Stimulated activated naive CD4-positive, alpha-beta T cell (primary cell): ENCODE measurements around the gene TCAIM.
A peak's percentile ranks its signal among the peaks of the same experiment; 100 is the strongest.

Source experiments
- DNase-seq, 6 experiments: peaks; one replicate each; lab custom pipeline; 2025; lab: John Stamatoyannopoulos, UW

The TCAIM gene

GRCh38 chr3:44338010-44338827 is at the start of gene TCAIM:
Gene TCAIM, plus strand, starts transcription at chr3:44338766. Its CDS starts 16,017 bp downstream, at chr3:44354783.
- peak; percentile 98 to 100 (median 99) for DNase-seq

DNA sequence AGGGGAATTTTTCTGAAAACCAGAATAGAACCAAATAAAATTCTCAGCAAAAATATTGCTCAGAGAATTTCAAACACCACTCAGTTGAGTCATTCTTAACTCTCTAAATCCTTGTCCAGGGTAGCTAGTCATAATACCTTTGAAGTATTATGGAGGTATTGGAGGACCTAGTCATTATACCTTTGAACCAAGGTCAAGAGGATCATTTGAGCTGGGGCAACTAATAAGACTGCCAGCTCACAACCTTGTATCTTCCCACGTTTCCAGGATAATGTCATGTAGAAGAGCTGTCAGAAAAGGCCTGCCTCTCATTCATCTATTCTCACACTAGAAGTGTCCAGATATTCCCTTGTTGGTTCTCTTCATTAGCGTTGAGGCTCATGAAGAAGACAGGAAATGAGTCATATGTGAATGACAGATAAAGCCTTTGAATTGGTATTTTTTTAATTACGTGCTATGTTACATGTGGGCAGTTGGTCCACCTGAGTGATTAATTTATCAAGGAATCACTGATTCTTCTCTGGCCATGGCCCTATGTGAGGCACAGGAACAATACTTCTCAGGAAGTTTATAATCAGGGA is 48.6 kb upstream of the TCAIM start:
- DNase-seq: no peak

GRCh38 chr3:44292276-44292675 is 46.3 kb upstream of the TCAIM start:
- no peak for DNase-seq

GRCh38 chr3:44292947-44293346 is 45.6 kb upstream of the TCAIM start:
- DNase-seq: no peak

- DNase-seq: no peak
Measured at GRCh38 chr3:44297255-44297654, 41.3 kb upstream of the TCAIM start.

DNA sequence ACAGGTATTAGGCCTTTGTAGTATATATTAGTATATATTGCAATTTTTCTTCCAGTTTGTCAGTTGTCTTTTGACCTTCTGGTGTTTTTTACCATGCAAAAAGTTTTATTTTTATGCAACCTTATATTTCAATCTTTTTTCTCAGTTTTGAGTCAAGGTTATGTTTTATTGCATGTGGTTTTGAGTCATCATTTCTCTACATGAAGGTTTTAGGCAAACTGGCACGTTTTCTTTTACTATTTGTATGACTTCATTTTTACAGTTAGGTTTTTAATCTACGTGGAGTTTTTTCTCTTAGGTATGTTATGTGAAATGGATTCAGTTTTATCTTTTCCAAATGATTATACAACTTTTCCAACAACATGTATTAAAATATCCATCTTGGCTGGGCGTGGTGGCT is 36.8 kb upstream of the TCAIM start:
- no peak for DNase-seq

DNA sequence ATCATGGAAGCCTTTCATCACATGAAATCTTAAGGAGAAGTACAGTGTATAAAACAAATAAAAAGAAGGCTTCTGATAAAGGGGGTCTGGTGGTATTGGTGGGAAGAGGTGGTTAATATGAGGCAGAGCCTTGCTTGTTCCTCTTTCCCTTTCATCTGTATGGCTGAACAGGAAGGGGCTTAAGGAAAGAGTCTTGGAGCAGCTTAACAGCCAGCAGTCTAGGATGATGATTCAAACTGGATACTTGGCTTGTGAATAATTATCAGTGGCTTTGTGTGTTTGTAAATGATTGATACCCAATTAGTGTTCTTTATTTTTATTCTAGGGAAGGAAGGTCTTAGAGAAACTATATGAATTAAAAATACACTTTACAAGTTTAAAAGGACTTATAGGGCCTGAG is 29.1 kb upstream of the TCAIM start:
- DNase-seq: no peak

DNA sequence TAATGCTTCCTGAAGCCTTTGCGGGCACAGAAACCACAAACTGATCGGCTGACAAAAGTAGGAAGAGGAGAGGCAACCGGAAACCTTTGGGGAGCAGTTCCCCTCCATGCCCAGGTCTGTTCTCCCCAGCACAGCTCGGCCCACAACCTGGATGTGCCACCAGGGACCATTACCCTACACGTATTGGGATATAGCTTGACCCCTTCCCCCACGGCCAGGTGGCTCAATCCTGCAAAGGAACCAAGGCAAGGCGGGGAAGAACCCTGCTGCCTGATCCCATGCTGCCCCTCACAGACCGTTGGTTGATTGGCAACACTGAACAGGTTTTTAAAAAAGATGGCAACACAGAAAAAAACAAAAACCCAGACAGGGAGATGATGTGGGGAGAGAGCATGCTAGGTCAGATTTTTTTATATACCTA is 19.7 kb upstream of the TCAIM start:
- DNase-seq: no peak

GRCh38 chr3:44321335-44321734 is 17.2 kb upstream of the TCAIM start:
- no peak for DNase-seq

DNA sequence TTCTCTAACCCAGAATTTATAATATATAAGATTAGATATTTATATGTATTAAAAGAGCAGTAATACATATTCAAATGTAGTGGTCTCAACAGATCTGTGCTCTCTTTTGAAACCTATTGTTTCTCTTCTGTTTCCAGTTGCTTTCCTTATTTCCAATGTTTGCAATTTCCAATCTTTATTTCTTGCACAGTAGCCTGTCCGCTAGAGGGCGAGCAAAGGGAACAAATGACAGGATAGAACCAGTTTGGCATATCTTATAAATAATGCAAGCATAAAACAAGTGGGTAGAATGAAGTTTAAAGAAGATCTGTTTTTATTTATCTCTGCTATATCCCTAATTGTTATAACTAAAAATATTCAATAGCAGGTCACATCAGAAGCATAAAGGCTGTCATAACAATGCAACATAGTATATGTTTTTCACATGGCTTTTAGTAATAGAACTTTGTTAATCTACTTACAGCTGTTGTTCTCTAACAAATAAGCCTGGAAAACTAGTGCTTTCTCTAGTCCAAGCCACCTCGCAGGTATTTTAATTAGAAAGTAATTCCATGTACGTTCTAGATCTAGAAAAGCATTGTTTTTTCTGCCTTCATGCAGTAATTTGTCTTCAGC is 15.1 kb upstream of the TCAIM start:
- DNase-seq: peak; percentile 6 to 49 (median 24)

- DNase-seq: no peak
Measured at GRCh38 chr3:44324584-44324983, 14.0 kb upstream of the TCAIM start.

DNA sequence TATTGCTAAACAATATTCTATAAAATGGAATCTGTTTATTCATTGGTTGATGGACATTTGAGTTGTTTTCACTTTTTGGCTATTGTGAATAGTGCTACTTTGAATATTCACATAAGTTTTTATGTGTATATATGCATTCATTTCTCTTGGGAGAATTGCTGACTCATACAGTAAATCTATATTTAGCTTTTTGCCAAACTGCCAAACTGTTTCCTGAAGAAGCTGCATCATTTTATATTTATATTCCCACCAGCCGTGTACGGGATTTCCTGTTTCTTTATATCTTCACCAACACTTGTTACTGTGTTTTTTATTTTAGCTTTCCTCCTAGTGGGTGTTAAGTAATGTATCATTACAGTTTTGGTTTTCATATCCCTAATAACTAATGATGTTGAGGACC is 12.5 kb upstream of the TCAIM start:
- DNase-seq: no peak

DNA sequence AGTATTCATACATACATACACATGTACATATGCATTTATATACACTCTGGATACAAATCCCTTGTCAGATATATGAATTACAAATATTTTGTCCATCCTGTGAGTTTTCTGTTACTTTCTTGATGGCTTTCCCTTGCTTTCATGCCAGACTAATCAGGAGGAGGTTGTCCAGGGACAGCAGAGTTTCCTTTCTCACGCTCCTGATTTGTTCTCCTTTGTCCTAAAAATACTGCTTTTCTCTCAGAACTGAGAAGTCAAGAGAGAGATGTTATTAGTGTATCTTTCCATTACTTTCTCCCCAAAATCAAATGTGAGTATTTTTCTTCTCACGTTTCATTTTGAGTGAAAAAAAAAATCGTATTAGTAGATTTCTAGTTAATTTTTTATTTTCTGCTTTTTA is 12.1 kb upstream of the TCAIM start:
- no peak for DNase-seq

DNA sequence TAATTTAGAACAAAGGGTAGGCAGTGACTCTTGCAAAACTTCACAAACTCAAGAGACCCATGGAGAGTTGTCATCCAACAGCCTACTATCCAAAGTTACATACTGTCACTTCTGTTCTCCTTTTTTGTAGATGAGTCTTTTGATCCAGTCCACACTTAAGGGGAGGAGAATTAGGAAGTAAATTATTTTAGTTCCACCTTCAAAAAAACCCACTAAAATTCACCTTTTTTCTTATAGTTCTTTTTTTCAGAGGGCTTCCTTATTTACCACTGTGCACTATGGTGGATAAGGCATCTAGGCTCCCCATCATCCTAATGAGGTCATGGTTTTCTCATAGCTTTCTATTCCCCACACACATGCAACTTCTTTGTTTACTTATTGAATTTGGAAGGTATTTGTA is 8.6 kb upstream of the TCAIM start:
- no peak for DNase-seq

GRCh38 chr3:44330444-44330843 is 8.1 kb upstream of the TCAIM start:
- DNase-seq: no peak

GRCh38 chr3:44334326-44334725 is 4.2 kb upstream of the TCAIM start:
- no peak for DNase-seq

- no peak for DNase-seq
Measured at GRCh38 chr3:44337248-44337785, 1.2 kb upstream of the TCAIM start.

DNA sequence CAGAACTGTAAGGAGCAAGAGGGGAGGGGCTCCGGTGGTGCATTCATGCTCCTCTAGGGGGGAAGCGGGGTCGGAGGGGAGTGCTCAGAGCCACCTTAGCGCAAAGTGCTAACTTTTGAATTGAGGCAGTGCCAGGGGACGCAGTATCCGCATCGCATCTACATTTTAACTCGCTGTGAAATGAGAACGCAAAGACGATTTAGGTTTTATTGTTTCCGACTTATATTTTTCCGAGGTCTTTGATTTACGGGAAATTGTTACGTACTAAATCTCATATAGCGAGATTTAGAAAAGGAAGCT is 212 bp downstream of the TCAIM start:
- DNase-seq: no peak

- DNase-seq: no peak
Measured at GRCh38 chr3:44339181-44340057, 853 bp downstream of the TCAIM start.

DNA sequence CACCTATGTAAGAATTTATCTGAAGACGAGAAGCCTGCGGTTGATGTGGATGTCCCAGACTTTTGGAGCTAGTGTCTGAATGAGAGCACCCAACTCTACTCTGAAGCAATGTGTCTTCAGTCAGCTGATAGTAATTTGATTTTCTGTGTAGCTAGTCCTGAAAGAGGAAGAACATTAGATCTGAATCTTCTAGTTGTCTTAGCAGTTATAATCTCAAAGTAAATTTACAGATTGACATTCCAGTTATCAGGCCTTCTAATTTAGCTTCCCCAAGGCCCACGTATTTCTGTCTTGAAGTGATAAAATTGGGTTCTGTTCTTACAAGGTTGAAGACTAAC is 1.5 kb downstream of the TCAIM start:
- no peak for DNase-seq

- no peak for DNase-seq
Measured at GRCh38 chr3:44342176-44342790, 3.7 kb downstream of the TCAIM start.

- DNase-seq: no peak
Measured at GRCh38 chr3:44343421-44343820, 4.9 kb downstream of the TCAIM start.
